Nephron progenitor cell (in vitro differentiated cells): ENCODE data around the gene NUFIP1.

Source experiments
- DNase-seq: peaks from one replicate; pipeline ENCODE4 v3.0.0; 2021
- H3K27ac Mint-ChIP-seq: 2 replicates; pipeline ENCODE4 v1.8.0; 2021; ENCODE audit warnings: mild to moderate bottlenecking, moderate library complexity, mixed read lengths
- H3K27me3 Mint-ChIP-seq: 2 replicates; pipeline ENCODE4 v1.8.0; 2021; ENCODE audit warnings: mild to moderate bottlenecking, low read depth, mixed read lengths; ENCODE audit not compliant: poor library complexity
- H3K36me3 Mint-ChIP-seq: 2 replicates; pipeline ENCODE4 v1.8.0; 2021; ENCODE audit warnings: low read depth, mixed read lengths
- H3K4me1 Mint-ChIP-seq: 2 replicates; pipeline ENCODE4 v1.8.0; 2021; ENCODE audit warnings: mixed read lengths
- H3K4me3 Mint-ChIP-seq: 2 replicates; pipeline ENCODE4 v1.8.0; 2021; ENCODE audit warnings: mild to moderate bottlenecking, moderate library complexity, mixed read lengths
- H3K9me3 Mint-ChIP-seq: 2 replicates; pipeline ENCODE4 v1.8.0; 2021; ENCODE audit warnings: mild to moderate bottlenecking, moderate library complexity, mixed read lengths
- TF ChIP-seq, protein P1 (sequence below): fragments of 200-600 bp; sonication (generic); IDR thresholded peaks from 2 replicates; pipeline ENCODE4 v1.5.0; 2021; ENCODE audit warnings: antibody characterized with exemption

NUFIP1 gene

GRCh38 chr13:45016792-45017425 is 27.6 kb upstream of the NUFIP1 start:
- no peaks in the 10 kb centered on the region for H3K4me1 Mint-ChIP-seq
- H3K27ac Mint-ChIP-seq: no peak overlapping the region
- peaks cover 69% of the 10 kb centered on the region for H3K36me3 Mint-ChIP-seq
- TF ChIP-seq, protein P1, sequence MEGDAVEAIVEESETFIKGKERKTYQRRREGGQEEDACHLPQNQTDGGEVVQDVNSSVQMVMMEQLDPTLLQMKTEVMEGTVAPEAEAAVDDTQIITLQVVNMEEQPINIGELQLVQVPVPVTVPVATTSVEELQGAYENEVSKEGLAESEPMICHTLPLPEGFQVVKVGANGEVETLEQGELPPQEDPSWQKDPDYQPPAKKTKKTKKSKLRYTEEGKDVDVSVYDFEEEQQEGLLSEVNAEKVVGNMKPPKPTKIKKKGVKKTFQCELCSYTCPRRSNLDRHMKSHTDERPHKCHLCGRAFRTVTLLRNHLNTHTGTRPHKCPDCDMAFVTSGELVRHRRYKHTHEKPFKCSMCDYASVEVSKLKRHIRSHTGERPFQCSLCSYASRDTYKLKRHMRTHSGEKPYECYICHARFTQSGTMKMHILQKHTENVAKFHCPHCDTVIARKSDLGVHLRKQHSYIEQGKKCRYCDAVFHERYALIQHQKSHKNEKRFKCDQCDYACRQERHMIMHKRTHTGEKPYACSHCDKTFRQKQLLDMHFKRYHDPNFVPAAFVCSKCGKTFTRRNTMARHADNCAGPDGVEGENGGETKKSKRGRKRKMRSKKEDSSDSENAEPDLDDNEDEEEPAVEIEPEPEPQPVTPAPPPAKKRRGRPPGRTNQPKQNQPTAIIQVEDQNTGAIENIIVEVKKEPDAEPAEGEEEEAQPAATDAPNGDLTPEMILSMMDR: no peak
- no peaks in the 10 kb centered on the region for H3K9me3 Mint-ChIP-seq
- DNase-seq: no peak
- no peaks in the 10 kb centered on the region for H3K27me3 Mint-ChIP-seq
- H3K4me3 Mint-ChIP-seq: no peak overlapping the region

- Mint-ChIP-seq H3K27me3 (no peaks in the 10 kb centered on the region), H3K4me1 (no peaks in the 10 kb centered on the region), H3K9me3 (no peaks in the 10 kb centered on the region), H3K4me3 (no peak overlapping the region), H3K27ac (no peak overlapping the region), H3K36me3 (peaks cover 70% of the 10 kb centered on the region)
- no peak for DNase-seq
- TF ChIP-seq, protein P1: no peak
These were observed 26.0 kb upstream of the NUFIP1 start for GRCh38 chr13:45015300-45015699.

DNA sequence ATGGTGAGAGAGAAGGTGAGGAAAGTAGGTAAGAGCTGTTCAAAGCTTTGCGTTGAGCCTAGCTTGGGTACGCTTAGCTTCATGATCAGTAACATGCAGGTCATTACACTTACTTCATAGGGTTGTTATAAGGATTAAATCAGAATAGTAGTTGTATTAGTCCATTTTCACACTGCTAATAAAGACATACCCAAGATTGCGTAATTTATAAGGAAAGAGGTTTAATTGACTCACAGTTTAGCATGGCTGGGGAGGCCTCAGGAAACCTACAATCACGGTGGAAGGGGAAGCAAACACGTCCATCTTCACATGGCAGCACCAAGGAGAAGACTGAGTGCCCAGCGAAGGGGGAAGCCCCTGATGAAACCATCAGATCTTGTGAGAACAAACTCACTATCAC is 21.9 kb upstream of the NUFIP1 start:
- H3K4me3 Mint-ChIP-seq: no peak overlapping the region
- TF ChIP-seq, protein P1: no peak
- H3K9me3 Mint-ChIP-seq: no peaks in the 10 kb centered on the region
- H3K36me3 Mint-ChIP-seq: peaks cover 53% of the 10 kb centered on the region
- no peaks in the 10 kb centered on the region for H3K27me3 Mint-ChIP-seq
- peak overlapping the region; percentile 23 for H3K27ac Mint-ChIP-seq
- H3K4me1 Mint-ChIP-seq: no peaks in the 10 kb centered on the region
- DNase-seq: no peak

DNA sequence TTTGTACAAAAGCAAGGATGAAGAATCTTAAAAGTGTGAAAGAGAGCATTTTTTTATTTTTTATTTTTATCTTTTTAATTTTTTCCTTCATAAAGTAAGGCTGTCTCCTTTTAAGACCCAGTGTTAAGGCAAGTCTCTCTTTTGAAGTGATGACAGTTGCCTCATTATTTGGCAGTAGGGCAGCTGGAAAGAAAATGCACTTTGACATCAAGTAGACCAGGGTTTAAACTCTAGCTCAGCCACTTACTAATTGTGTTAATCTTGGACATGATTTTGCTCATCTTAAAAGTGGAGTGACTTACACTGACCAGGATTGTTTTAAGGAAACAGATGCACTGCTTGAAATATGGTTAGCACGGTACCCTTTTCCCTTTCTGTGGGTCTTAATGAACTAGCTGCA is 18.6 kb upstream of the NUFIP1 start:
- H3K4me3 Mint-ChIP-seq: no peak overlapping the region
- H3K36me3 Mint-ChIP-seq: peaks cover 40% of the 10 kb centered on the region
- no peak for DNase-seq
- H3K27me3 Mint-ChIP-seq: no peaks in the 10 kb centered on the region
- no peaks in the 10 kb centered on the region for H3K9me3 Mint-ChIP-seq
- H3K4me1 Mint-ChIP-seq: no peaks in the 10 kb centered on the region
- TF ChIP-seq, protein P1: no peak
- H3K27ac Mint-ChIP-seq: no peak overlapping the region

GRCh38 chr13:45007225-45007624 is 18.0 kb upstream of the NUFIP1 start:
- Mint-ChIP-seq H3K27ac (no peak overlapping the region), H3K4me3 (no peak overlapping the region), H3K9me3 (no peaks in the 10 kb centered on the region), H3K4me1 (no peaks in the 10 kb centered on the region), H3K27me3 (no peaks in the 10 kb centered on the region), H3K36me3 (peaks cover 43% of the 10 kb centered on the region)
- TF ChIP-seq, protein P1: no peak
- no peak for DNase-seq

DNA sequence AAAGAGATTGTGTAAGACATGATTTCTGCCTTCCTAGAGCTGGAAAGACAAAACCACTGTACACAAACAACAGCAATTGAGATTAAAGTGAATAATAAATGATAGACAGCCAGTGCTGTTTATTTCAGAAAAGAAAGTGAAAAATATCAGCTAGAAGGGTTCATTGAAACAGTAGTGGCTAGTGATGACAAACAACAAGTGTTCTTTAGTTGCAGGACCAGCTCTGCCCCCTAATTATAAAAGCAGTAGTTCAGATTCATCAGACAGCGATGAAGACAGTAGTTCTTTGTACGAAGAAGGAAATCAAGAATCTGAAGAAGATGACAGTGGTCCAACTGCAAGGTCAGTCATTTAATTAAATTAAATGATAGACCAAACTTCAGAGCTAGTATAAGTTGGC is 14.8 kb upstream of the NUFIP1 start:
- H3K9me3 Mint-ChIP-seq: no peaks in the 10 kb centered on the region
- no peaks in the 10 kb centered on the region for H3K4me1 Mint-ChIP-seq
- TF ChIP-seq, protein P1: no peak
- H3K27me3 Mint-ChIP-seq: no peaks in the 10 kb centered on the region
- DNase-seq: no peak
- no peak overlapping the region for H3K27ac Mint-ChIP-seq
- H3K36me3 Mint-ChIP-seq: peaks cover 37% of the 10 kb centered on the region
- H3K4me3 Mint-ChIP-seq: no peak overlapping the region
